Type B pancreatic cell (in vitro differentiated cells): ENCODE measurements around the gene TACR2. TPM values are rescaled to one million over a fixed set of nuclear protein-coding genes. Genes with fewer than 3 reads are reported as not detected.

Experiments
- DNase-seq: peaks from one replicate; pipeline ENCODE4 v3.0.0; 2021; ENCODE audit warnings: mixed read lengths; ENCODE audit not compliant: unreplicated experiment; ENCODE audit errors: extremely low spot score
- H3K27ac Mint-ChIP-seq: 2 replicates; pipeline ENCODE4 v1.8.0; 2021; ENCODE audit warnings: mild to moderate bottlenecking, mixed read lengths
- H3K27me3 Mint-ChIP-seq: 2 replicates; pipeline ENCODE4 v1.8.0; 2021; ENCODE audit warnings: mixed read lengths
- H3K36me3 Mint-ChIP-seq: 2 replicates; pipeline ENCODE4 v1.8.0; 2021; ENCODE audit warnings: mixed read lengths
- H3K4me1 Mint-ChIP-seq: one replicate; pipeline ENCODE4 v1.8.0; 2021; ENCODE audit warnings: mixed read lengths; ENCODE audit not compliant: unreplicated experiment
- H3K4me3 Mint-ChIP-seq: 2 replicates; pipeline ENCODE4 v1.8.0; 2021; ENCODE audit warnings: mild to moderate bottlenecking, mixed read lengths
- H3K9me3 Mint-ChIP-seq: 2 replicates; pipeline ENCODE4 v1.8.0; 2021; ENCODE audit warnings: mixed read lengths
- CTCF ChIP-seq: fragments of 200-600 bp; sonication (generic); conservative IDR thresholded peaks from 2 replicates; pipeline ENCODE4 v1.5.0; 2021; ENCODE audit warnings: antibody characterized with exemption, mild to moderate bottlenecking
- total RNA-seq: library from RNA; stranded (reverse); gene quantifications from 2 replicates; pipeline ENCODE4 v1.2.1, GENCODE V29; 2021; ENCODE audit warnings: low replicate concordance

Gene TACR2
- total RNA-seq, 1 donor from 2014 or later: not detected

DNA sequence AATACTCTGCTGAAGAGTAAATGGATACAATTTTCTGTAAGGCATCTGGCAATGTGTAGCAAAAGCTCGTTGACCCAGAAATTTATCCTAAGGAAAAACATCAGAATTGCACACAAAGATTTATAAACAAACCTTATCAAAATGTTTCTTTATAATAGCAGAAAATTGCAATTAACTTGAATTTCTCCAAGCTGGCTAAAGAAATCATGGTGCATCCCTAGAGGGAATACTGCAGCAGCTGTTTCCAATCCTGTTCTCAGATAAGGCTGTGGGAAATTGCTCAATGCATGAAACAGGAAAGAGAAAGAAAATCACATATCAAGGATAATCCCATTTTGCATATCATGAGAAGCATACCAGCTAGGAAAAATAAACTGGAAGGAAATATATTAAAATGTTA, 18.7 kb downstream of the TACR2 start:
- TF ChIP-seq CTCF: no peak
- Mint-ChIP-seq H3K4me1 (no peaks in the 10 kb centered on the region), H3K4me3 (no peak overlapping the region), H3K36me3 (peaks cover 11% of the 10 kb centered on the region), H3K9me3 (no peaks in the 10 kb centered on the region), H3K27ac (no peak overlapping the region), H3K27me3 (no peaks in the 10 kb centered on the region)
- DNase-seq: no peak

GRCh38 chr10:69394020-69394419, 22.7 kb downstream of the TACR2 start:
- no peaks in the 10 kb centered on the region for H3K27me3 Mint-ChIP-seq
- H3K36me3 Mint-ChIP-seq: peaks cover 15% of the 10 kb centered on the region
- H3K9me3 Mint-ChIP-seq: no peaks in the 10 kb centered on the region
- no peak overlapping the region for H3K4me3 Mint-ChIP-seq
- no peak for DNase-seq
- peak overlapping the region; percentile 17 for H3K27ac Mint-ChIP-seq
- H3K4me1 Mint-ChIP-seq: peaks cover 5% of the 10 kb centered on the region
- no peak for TF ChIP-seq CTCF

DNA sequence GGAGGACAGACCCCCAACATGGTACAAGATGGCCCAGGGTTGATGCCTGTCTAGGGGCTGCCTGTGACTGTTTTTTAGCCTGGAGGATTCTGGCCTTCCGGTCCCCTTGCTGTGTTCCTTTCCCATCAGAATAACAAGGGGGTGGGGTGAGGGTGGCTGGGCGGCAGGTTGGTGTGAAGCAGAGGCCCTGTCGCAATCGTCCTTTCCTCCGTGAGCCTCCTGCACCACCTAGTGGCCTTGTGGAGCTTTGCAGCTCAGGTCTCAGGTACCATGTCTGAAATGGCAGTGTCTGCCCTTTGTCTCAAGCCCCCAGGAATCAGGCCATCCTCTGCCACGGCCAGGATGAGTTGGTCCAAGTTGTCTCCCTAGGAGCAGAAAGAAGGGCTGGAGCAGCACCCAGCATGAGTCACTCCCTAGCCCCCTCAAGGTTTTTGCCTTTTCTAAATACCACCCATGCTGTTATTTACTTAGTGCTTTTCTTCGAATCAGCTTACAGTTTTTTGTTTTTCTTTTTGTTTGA, 24.2 kb downstream of the TACR2 start:
- peak; percentile 95 for TF ChIP-seq CTCF
- peaks cover 5% of the 10 kb centered on the region for H3K4me1 Mint-ChIP-seq
- no peaks in the 10 kb centered on the region for H3K9me3 Mint-ChIP-seq
- peaks cover 20% of the 10 kb centered on the region for H3K36me3 Mint-ChIP-seq
- H3K27me3 Mint-ChIP-seq: no peaks in the 10 kb centered on the region
- peak overlapping the region; percentile 86 for H3K27ac Mint-ChIP-seq
- DNase-seq: peak; percentile 82
- H3K4me3 Mint-ChIP-seq: no peak overlapping the region

- no peak for DNase-seq
Observed at GRCh38 chr10:69391158-69391557, 25.6 kb downstream of the TACR2 start.

GRCh38 chr10:69389827-69390490, 26.8 kb downstream of the TACR2 start:
- H3K4me3 Mint-ChIP-seq: no peak overlapping the region

More at GRCh38 chr10:69391158-69391557, 25.6 kb downstream of the TACR2 start:
- Mint-ChIP-seq H3K27me3 (no peaks in the 10 kb centered on the region), H3K4me3 (no peak overlapping the region), H3K9me3 (no peaks in the 10 kb centered on the region), H3K4me1 (peaks cover 5% of the 10 kb centered on the region), H3K36me3 (peaks cover 20% of the 10 kb centered on the region), H3K27ac (no peak overlapping the region)
- no peak for TF ChIP-seq CTCF

More at GRCh38 chr10:69389827-69390490, 26.8 kb downstream of the TACR2 start:
- peaks cover 22% of the 10 kb centered on the region for H3K36me3 Mint-ChIP-seq
- peaks cover 5% of the 10 kb centered on the region for H3K4me1 Mint-ChIP-seq
- H3K27me3 Mint-ChIP-seq: no peaks in the 10 kb centered on the region
- H3K27ac Mint-ChIP-seq: peak overlapping the region; percentile 55
- H3K9me3 Mint-ChIP-seq: no peaks in the 10 kb centered on the region
- no peak for TF ChIP-seq CTCF
- DNase-seq: no peak
